ENCODE data around the gene ARHGEF25. TPM values are rescaled to one million over a fixed set of nuclear protein-coding genes. Genes with fewer than 3 reads are reported as not detected.

Gene ARHGEF25
- total and polyA plus RNA-seq, 7 donors = 5.8 to 140 (median 99.4) TPM

DNA sequence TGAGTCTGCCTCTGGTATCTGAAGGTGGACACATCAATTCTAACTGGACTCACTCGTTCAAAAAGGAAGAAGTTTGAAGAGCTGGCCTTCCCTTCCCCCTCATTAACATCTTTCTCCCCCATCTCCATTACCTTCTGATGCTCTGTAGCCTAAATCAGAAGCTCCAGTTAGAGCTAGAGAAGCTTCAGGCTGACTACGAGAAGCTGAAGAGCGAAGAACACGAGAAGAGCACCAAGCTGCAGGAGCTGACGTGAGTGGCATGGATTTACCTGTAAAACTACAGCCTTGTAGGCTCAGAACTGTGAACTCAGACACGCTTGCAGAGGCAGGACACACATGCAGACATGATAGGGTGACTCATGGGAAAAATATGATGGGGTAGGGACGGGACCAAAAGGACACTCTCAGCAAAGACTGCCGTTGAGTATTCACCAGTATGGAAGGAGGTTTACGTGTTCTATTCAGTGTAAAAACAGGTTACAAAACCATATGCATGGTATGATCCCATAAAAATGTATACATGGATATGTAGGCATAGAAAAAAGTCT, 34.5 kb upstream of the ARHGEF25 start:
- Histone ChIP-seq H3K27ac (no peak overlapping the region), H3K4me1 (no peaks in the 10 kb centered on the region), H3K27me3 (no peaks in the 10 kb centered on the region), H3K36me3 (no peaks in the 10 kb centered on the region), H3K9me3 (no peaks in the 10 kb centered on the region), H3K4me3 (no peak overlapping the region)
- WGBS, 2 donors = 84 to 85% methylated on average over 9 of the region's 9 CpGs
- no peak for TF ChIP-seq EP300 (IDR thresholded peaks at IDR 0.05)
- no peak for TF ChIP-seq POLR2AphosphoS5 (IDR thresholded peaks at IDR 0.05)
- TF ChIP-seq, protein P1, sequence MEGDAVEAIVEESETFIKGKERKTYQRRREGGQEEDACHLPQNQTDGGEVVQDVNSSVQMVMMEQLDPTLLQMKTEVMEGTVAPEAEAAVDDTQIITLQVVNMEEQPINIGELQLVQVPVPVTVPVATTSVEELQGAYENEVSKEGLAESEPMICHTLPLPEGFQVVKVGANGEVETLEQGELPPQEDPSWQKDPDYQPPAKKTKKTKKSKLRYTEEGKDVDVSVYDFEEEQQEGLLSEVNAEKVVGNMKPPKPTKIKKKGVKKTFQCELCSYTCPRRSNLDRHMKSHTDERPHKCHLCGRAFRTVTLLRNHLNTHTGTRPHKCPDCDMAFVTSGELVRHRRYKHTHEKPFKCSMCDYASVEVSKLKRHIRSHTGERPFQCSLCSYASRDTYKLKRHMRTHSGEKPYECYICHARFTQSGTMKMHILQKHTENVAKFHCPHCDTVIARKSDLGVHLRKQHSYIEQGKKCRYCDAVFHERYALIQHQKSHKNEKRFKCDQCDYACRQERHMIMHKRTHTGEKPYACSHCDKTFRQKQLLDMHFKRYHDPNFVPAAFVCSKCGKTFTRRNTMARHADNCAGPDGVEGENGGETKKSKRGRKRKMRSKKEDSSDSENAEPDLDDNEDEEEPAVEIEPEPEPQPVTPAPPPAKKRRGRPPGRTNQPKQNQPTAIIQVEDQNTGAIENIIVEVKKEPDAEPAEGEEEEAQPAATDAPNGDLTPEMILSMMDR (IDR thresholded peaks at IDR 0.05) = no peak
- no peak for TF ChIP-seq POLR2A (IDR thresholded peaks at IDR 0.05)
- DNase-seq = no peak
- intact Hi-C loops (cut with DNase I) = no loop called here

DNA sequence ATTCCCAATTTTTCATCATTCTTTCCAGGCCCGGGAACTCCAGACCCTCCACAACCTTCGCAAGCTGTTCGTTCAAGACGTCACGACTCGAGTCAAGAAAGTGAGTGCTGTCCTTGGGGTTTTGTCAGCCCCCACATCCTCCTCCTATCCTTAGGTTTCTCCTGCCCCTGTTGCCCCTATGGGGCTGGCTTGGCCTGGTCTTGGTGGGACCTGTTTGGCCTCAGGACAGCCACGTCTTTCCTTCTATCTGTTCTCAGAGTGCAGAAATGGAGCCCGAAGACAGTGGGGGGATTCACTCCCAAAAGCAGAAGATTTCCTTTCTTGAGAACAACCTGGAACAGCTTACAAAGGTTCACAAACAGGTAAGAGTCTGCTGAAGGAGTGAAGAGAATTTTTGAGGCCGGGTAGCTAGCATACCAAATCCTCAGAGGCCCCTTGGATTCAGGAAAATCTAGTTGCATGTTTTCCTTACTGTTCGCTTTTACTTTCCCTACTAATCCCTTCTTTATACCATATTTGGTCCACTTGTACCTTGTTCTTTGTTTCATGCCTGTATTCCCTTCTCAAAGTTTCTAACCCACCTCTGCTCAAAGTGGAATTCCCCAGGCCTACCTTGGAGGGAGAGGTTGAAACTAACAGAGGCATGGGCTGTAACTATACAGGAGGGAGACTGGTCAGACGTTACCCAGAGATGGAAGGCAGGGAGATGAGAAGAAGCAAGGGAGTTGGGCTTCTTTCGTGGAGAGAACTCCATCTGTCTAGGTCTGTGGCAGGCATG, 33.1 kb upstream of the ARHGEF25 start:
- intact Hi-C loops (cut with DNase I) = no loop called here
- no peak for TF ChIP-seq POLR2AphosphoS5 (IDR thresholded peaks at IDR 0.05)
- no peak for TF ChIP-seq EP300 (IDR thresholded peaks at IDR 0.05)
- TF ChIP-seq, protein P1 (IDR thresholded peaks at IDR 0.05) = no peak
- TF ChIP-seq POLR2A (IDR thresholded peaks at IDR 0.05) = no peak
- 89 to 91% methylated on average over 12 of the region's 12 CpGs for WGBS, 2 donors
- Histone ChIP-seq H3K4me1 (no peaks in the 10 kb centered on the region), H3K27ac (no peak overlapping the region), H3K4me3 (no peak overlapping the region), H3K36me3 (no peaks in the 10 kb centered on the region), H3K9me3 (no peaks in the 10 kb centered on the region), H3K27me3 (no peaks in the 10 kb centered on the region)
- DNase-seq = no peak

DNA sequence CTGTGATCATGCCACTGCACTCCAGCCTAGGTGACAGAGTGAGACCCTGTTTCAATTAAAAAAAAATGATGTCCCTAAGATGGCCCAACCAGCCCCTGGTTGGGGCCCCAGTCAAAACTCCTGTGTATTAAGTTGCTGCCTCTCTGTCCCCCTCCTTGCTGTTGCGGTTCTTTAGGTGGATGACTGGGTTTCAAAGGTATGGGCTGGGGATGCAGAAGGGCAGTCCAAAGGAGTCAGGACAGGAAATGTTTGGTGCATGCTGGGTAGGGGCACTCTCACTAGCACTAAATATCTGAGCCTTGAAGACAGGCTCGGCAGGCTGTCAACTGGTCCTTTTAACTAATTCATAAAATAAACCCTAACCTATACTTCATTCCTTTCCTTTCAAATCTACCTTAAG, 32.2 kb upstream of the ARHGEF25 start:
- H3K27ac ChIP-seq = no peak overlapping the region
- no peak overlapping the region for H3K4me3 ChIP-seq
- H3K27me3 ChIP-seq = no peaks in the 10 kb centered on the region
- H3K9me3 ChIP-seq = no peaks in the 10 kb centered on the region
- intact Hi-C loops (cut with DNase I) = no loop called here
- TF ChIP-seq, protein P1 (IDR thresholded peaks at IDR 0.05) = no peak
- no peak for TF ChIP-seq POLR2A (IDR thresholded peaks at IDR 0.05)
- no peak for TF ChIP-seq EP300 (IDR thresholded peaks at IDR 0.05)
- no peak for TF ChIP-seq POLR2AphosphoS5 (IDR thresholded peaks at IDR 0.05)
- 90 to 92% methylated on average over 2 of the region's 2 CpGs for WGBS, 2 donors
- no peaks in the 10 kb centered on the region for H3K36me3 ChIP-seq
- H3K4me1 ChIP-seq = no peaks in the 10 kb centered on the region
- DNase-seq = no peak

DNA sequence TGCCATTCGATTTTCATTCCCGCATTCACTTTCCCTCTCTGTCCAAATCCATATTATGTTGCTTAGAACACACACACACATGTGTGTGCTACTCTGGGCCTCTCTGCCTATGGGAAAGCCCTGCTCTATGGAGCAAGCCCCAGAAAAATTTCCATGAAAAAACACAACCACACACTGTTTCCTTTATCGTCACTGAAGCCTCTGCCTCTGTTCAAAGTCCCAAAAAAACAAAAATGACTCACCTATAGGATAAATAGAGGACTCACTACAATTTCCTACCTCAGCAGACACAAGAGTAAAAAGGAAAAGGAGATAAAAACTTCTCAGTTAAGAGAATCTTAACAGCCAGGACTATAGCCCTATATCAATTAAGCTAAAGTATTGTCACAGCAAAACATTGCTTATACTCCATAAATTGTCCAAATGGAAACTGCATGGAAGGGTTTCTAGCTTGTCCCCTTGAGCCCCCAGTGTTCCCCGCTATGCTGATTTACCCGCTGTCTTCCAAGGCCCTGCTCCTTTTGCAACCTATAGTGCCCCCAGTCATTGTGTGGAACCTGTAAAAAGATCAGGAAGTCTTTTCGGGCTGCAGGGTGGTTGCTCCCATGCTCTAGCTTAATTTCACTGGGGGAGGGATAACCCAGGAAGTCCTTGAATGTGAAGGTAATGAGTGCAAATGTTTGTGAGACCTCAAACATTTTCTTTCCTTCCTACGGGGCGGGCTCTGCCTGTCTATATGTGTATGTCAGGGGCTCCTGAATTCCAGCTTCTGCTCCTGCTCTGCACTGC, 31.4 kb upstream of the ARHGEF25 start:
- Histone ChIP-seq H3K27me3 (no peaks in the 10 kb centered on the region), H3K36me3 (no peaks in the 10 kb centered on the region), H3K9me3 (no peaks in the 10 kb centered on the region), H3K4me1 (no peaks in the 10 kb centered on the region), H3K27ac (no peak overlapping the region), H3K4me3 (no peak overlapping the region)
- no peak for DNase-seq
- WGBS, 2 donors = 66 to 82% methylated on average over 8 of the region's 8 CpGs
- no peak for TF ChIP-seq EP300 (IDR thresholded peaks at IDR 0.05)
- TF ChIP-seq, protein P1 (IDR thresholded peaks at IDR 0.05) = no peak
- no peak for TF ChIP-seq POLR2AphosphoS5 (IDR thresholded peaks at IDR 0.05)
- no peak for TF ChIP-seq POLR2A (IDR thresholded peaks at IDR 0.05)
- intact Hi-C loops (cut with DNase I) = loop anchor here (5.0 kb wide), 1 partner anchor 112 kb away; the partner anchor contains the start of gene OS9

Data from sigmoid colon (tissue), 7 donors.